Hepatic stellate cell (primary cell): ENCODE data around the gene ARHGEF11.

Experiments
- DNase-seq: peaks from one replicate; pipeline ENCODE4 v3.0.0; 2011; ENCODE audit warnings: low spot score

ARHGEF11 gene

GRCh38 chr1:156949127-156949526, 96.4 kb downstream of the ARHGEF11 start:
- DNase-seq, result no peak

- no peak for DNase-seq
These were observed 96.8 kb downstream of the ARHGEF11 start for GRCh38 chr1:156948708-156949107.

DNA sequence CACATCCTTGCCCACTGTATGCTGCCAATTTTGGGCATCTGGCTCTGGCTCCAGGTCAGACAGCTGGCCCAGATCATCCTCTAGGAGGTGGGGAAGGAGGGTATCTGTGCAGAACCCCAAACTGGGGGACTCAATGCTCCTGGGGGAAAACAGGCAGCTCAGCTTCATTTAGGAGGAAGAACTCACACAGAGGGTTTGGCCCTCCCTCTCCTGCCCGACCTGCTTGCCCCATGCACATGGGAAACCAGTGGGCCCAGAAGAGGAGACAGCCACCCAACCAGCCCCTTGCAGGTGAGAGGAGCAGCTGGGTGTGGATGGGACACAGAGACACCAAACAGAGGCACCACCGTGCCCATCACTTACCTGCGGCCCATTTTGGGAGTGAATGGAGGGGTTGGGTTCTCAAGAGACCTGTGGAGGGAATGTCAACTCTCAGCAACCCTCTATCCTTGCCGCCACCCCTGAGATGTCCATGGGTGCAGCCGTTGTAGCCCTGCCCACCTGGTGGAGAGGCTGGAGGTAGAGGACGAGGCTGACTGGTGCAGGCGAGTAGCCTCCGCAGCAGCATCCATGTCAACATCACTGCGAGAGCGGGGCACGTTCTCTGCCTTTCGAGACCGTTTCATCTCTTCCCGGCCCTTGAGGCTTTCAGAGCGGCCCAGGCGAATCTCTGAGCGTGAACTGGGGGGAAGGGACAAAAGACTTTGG, 97.6 kb downstream of the ARHGEF11 start:
- DNase-seq, result no peak

DNA sequence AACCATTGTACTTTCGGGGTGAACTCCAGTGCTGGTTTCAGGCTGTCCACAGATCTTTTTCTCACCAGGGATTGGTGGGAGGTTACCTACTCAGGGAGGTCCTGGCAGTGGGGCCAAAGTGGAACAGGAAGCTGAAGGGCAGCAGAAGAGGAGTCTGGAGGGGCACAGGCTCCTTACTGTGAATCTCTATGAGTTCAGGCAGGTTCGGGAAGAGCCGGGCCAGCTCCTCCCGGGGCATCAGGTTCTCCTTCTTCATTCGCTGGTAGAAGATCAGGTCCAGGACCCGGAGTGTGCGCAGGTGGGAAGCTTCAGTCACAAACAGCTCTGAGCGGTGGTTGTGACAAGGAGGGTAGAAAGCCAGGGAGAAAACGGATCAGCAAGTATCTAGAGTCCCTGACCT, 98.4 kb downstream of the ARHGEF11 start:
- no peak for DNase-seq

DNA sequence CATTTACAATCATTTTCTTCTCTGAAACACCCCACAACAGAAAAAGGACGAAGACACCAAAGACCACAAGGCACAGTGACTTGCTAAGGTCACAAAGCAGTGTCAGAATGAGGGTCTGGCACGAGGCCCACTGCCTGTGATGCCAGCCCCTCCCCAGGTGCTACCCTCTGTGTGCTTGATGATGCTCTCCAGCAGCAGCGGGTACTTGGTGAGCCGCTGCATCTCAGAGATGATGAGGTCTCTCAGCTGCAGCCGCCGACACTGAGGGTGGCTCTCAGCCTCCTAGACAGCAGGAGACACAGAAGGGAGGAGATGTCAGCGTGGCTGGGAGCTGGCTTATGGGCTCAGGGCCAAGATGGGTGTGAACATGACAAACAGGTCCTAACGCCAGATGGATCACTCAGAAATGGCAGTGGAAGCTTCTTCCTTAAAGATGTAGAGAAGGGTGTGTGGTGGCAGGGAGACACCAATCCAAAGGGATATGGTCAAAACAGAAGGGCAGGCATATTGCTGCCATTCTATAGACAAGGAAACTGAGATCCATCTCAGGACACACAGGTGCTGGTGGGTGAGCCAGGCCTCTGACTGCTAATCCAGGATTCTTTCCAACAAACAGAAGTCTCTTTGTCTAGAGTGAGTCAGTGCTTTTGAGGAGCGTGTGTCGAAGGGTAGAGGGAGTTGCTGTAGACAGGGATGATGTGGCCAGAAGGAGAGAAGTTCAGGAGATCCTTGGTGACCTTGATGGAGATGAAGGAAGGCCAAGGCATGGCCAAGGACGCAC, 99.5 kb downstream of the ARHGEF11 start:
- no peak for DNase-seq

GRCh38 chr1:156944848-156945247, 100.7 kb downstream of the ARHGEF11 start:
- no peak for DNase-seq

- DNase-seq, result no peak
These were observed 101.3 kb downstream of the ARHGEF11 start for GRCh38 chr1:156944268-156944667.

GRCh38 chr1:156943756-156944155, 101.8 kb downstream of the ARHGEF11 start:
- no peak for DNase-seq

GRCh38 chr1:156942576-156942975, 103.0 kb downstream of the ARHGEF11 start:
- no peak for DNase-seq

DNA sequence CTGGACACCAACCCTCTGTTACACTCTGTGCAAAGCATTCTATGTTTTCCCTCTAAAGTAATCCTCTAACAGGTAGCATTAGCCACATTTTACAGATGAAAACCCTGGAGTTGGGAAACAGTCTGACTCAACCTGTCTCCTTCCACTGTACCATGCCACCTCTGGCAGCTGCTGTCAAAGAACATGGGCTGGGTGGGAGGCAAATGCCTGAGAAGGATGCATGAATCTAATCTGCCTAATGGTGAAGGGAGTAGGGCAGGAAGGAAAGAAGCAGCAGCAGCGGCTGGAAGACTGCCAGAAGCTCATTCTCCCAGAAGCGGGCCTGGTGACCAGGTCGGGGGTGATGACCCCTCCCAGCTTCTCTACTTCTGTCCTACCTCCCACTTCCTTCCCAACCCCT, 103.4 kb downstream of the ARHGEF11 start:
- DNase-seq, result no peak

DNA sequence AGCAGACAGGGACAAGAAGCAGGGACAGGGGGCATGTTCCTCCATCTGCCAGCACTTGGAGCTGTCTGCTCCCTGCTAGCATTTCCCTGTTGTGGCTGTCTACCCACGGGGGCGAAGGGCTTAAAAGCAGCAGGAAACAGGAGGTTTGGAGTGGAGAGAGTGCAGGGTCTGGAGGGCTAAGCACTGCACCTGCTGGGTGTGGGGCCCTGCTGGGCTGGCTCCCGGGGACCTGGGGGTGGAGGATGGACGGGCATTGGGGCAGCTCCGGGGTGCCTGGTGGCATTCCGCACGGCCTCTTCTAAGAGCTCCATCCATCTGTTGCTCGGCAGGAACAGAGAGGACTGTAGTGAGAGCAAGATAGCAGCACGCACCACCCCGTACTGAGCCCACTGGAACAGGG, 103.9 kb downstream of the ARHGEF11 start:
- DNase-seq, result no peak

- DNase-seq, result no peak
These were observed 105.7 kb downstream of the ARHGEF11 start for GRCh38 chr1:156939786-156940334.

DNA sequence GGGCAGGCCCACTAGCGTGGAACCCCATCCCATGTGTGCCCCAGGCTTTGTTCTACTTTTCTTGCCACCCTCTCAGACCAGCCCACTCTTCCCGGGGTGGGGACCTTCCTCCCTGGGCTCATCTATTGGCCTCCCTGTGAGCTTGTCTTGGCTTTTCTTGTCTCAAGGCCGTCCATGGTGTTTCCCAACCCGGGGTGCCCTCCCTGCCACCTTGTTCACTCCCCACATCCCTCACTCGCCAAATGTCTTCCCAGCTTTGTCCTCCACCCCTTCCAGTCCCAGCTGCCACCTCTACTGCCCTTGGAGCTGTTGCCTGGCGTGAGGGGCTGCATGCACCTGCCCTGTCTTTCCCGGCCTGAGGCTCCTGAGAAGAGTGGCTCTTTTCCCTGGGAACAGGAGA, 106.7 kb downstream of the ARHGEF11 start:
- no peak for DNase-seq

GRCh38 chr1:156937883-156938282, 107.7 kb downstream of the ARHGEF11 start:
- no peak for DNase-seq

DNA sequence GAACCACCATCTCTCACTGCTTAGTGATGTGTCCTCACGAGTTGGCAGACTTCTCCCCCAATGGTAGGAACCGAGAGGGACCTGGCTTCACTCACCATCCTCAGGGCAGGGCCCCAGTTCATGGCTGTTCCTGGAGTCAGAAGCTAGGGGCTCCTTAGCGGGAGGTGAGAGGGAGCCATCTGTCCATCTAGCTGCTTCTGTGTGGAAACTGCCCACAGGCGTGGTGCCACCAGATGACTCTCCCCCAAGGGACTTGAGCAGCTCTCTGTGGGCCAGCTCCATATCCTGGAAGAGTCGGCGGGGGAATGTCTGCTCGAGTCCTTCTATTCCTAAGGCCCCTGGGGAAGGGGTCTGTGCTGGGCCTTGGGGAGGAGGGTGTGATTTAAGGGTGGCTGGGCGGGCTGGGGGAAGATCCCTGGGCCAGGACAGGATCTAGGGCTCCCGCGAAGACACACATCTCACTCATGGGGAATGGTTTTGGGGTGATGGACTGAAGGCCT, 108.8 kb downstream of the ARHGEF11 start:
- DNase-seq, result no peak

- no peak for DNase-seq
These were observed 109.4 kb downstream of the ARHGEF11 start for GRCh38 chr1:156936191-156936590.

- no peak for DNase-seq
These were observed 109.9 kb downstream of the ARHGEF11 start for GRCh38 chr1:156935505-156936128.

- no peak for DNase-seq
These were observed 112.4 kb downstream of the ARHGEF11 start for GRCh38 chr1:156933136-156933535.

DNA sequence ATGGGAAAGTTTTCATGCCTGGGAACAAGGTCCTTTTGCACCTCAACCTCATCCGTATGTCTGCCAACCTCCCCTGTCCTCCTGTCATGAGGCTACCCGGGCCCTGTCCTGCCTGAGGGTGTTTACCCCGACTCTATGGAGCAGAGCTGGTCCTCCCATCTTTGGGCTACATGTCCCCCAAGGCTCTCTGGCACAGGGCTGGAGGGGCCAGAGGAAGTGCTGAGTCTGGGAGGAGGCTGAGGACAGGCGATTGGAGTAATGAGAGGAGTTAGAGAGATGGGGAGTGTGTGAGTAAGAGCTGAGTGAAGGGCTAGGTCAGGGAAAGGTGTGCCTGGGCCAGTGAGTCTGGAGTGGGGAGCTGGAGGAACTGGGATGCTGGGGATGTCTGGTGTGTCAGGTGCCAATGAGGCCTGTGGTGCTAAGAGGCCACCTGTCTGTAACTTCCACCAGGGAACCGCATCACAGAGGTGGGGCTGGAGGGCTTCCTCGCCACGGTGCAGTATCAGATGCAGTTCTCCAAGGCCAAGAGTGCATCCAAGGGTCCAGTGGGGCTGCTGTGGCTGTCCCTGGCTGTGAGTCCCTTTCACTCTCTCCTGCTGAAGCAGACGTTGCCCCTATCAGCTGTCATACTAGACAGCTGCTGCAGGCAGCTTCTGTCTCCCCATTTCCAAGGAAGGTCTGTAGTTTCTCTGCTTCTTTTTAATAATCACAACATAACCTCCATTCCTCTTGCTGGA, 113.4 kb downstream of the ARHGEF11 start:
- DNase-seq, result no peak

DNA sequence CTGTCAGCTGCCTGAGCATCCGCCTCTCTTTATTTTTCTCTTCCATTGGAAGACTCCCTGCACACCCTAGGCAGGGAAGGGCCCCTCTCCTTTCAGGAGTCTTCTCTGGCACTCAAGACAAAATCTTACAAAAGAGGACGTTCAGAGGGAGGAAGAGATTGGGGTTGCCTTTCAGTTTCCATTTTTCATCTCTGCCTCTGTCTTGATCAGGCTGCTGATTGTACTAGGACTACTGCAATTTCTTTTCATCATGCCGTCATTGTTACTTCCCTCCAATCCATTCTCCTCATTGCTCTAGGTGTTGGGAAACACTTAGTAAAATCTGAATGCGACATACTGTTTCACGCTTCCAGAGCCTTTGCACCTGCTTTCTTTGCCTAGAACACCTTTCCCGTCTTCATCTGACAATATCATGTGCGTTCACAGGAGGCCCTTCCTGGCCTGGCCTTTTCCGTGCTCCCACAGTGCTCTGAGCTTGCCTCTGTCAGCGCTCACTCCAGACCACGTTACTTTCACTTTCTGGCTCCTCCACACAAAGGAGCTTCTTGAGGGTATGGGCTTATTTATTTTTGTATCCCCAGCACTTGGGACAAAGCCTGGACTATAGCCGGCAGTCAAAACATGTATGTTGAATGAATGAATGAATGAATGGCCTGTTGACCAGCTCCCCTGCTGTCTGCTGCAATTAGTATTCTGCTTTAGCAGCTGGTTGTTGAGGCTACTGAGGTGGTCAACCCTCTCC, 114.2 kb downstream of the ARHGEF11 start:
- no peak for DNase-seq

DNA sequence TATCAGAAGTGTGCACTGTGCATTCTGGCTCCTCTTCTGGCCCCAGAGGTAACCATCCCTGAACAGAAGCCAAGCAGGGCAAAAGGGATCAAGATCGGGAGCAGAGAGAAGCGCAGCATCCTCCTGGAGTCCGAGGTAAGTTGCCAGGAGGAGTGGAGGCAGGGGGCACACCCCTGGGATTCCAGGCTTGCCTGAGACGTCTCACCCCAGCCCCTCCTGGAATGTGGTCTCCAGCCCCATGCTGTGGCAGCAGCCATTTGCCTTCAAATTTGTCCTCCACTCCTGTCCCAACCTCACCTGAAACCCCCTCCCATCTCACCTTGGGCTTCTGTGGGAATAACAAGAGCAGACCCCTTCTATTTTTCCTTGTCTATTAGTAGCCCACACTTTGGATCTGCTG, 115.1 kb downstream of the ARHGEF11 start:
- DNase-seq, result no peak
